ENCODE measurements around the gene AMIGO3.
"Not testable (repeated sequence)": the region's sequence is repeated elsewhere in the genome, so short reads cannot be mapped to it uniquely, and the experiment has no call there.

DNA sequence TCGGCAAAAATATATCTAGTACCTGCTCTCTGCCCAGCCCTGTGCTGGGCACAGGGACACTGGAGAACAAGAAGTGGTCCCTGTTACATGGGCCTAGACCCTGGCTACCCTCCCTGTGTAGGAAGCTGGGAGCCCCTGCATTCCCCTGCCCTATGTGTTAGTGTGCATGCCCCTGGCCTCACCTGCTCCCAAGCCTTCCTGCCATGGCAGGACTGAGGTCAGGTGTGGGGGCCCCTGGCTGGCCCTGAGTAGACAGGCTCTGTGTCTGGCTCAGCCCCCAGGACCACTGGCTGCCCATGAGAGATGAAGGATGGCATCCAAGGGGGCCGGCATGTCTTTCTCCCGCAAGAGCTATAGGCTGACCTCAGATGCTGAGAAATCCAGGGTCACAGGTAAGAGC lies 28.6 kb downstream of the AMIGO3 start:
- TF ChIP-seq, protein P1, sequence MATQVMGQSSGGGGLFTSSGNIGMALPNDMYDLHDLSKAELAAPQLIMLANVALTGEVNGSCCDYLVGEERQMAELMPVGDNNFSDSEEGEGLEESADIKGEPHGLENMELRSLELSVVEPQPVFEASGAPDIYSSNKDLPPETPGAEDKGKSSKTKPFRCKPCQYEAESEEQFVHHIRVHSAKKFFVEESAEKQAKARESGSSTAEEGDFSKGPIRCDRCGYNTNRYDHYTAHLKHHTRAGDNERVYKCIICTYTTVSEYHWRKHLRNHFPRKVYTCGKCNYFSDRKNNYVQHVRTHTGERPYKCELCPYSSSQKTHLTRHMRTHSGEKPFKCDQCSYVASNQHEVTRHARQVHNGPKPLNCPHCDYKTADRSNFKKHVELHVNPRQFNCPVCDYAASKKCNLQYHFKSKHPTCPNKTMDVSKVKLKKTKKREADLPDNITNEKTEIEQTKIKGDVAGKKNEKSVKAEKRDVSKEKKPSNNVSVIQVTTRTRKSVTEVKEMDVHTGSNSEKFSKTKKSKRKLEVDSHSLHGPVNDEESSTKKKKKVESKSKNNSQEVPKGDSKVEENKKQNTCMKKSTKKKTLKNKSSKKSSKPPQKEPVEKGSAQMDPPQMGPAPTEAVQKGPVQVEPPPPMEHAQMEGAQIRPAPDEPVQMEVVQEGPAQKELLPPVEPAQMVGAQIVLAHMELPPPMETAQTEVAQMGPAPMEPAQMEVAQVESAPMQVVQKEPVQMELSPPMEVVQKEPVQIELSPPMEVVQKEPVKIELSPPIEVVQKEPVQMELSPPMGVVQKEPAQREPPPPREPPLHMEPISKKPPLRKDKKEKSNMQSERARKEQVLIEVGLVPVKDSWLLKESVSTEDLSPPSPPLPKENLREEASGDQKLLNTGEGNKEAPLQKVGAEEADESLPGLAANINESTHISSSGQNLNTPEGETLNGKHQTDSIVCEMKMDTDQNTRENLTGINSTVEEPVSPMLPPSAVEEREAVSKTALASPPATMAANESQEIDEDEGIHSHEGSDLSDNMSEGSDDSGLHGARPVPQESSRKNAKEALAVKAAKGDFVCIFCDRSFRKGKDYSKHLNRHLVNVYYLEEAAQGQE (IDR thresholded peaks at IDR 0.05; ENCODE audit: unreplicated experiment) = not testable (repeated sequence)
- TF ChIP-seq STAT1 (IDR thresholded peaks at IDR 0.05; ENCODE audit: unreplicated experiment) = not testable (repeated sequence)
